ENCODE results near the gene ADSL. TPM values are rescaled to one million over a fixed set of nuclear protein-coding genes. Genes with fewer than 3 reads are reported as not detected.
A peak's percentile ranks its signal among the peaks of the same experiment; 100 is the strongest.

Gene ADSL
- total RNA-seq, 1 experiment from 2014 or later, result 140 TPM

DNA sequence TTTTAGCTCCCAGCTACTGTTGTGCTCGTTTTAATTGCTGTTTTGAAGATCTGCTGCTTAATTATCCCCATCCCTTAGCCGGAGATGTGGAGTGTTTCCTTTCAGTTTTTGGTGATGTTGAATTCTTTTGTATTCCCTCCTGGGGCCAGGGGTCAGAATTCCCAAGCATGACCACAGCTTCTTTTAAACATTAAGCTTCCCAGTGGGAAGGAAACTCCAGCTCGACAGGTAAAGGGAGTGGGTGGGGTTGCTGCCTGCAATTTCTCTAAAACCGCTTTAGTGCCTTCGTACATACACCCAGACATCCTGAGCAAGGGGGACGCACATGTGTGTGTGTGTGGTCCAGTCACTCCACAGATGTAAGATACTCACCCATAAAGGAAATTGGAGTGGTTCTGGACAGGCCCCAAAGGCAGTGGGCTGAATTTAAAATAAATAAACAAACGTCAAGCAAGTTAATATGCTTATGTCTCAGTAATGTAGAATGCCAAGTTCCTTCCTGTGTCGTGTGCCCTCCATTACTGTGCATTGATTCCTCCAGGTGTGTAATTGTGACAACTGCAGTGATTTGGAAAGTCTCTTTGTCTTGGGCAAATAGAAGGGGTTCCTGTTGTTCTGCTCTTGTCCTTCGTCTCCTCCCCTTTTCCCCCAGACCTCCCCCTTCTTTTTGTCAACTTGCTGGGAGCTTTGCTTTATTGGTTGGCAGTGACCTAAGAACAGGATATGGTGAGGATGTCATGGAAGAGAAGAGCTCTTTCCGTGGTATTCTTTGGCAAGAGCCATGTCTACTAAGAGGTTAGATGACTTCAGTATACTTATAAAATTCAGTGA, 19.2 kb upstream of the ADSL start:
- no peak for DNase-seq (ENCODE audit: extremely low read depth, low read depth)

DNA sequence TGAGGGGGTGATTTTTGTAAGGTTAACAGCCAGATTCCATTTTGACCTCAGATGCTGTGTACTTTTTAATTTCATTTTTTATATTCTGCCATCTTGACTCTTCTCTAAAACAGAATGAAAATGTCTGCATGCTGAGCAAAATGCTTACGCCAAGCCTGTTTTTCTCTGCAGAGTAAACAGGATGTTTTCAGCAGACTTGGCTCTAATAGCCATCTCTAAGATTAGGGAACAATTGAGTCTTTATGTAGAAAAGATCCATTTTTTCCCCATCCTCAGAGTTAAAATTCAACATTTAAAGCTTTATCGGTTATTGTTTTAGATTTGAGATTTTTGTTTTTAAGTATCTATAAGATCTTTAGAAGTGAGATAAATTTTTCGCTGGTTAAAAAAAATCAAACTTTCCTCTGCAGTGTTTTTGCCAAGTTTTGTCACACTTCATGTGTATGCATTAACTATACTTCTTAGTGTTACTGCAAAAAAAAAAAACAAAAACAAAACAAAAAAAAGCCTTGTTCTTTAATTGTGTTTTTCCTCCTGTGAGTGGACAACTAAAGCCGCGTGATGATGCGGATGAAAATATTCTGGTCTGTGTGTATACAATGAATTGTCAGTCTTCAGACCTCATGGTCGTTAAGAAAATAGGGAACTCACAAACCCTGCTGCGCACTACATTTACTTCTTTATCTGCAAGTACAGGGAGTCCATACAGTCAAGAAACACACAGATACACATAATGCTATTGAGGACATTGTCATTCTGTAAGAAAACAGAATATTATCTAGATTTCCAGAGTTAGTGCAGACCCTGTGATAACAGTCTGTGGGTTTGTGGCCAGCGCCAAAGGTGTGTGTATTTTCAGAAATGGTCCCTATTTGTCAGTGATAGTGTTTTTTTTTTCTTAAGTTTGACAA, 17.5 kb upstream of the ADSL start:
- DNase-seq (ENCODE audit: extremely low read depth, low read depth), result no peak

DNA sequence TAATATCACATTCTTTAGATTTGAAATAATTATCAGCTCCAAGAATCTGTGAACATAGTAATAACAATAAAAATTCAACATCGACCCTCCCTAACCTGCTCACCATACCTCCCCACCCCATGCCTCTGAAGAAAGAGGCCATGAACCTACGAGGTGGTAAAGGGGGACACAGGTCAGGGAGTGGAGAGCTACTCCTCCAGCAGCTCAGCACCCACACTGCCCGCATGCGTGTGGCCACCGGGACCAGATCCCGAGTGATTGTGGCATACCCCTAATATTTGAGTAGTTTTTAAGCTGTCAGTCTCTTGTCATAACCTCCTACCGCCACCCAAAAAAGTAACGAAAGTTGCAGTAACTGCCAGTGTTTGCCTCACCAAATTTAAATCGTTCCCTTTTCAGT, 16.8 kb upstream of the ADSL start:
- no peak for DNase-seq (ENCODE audit: extremely low read depth, low read depth)

DNA sequence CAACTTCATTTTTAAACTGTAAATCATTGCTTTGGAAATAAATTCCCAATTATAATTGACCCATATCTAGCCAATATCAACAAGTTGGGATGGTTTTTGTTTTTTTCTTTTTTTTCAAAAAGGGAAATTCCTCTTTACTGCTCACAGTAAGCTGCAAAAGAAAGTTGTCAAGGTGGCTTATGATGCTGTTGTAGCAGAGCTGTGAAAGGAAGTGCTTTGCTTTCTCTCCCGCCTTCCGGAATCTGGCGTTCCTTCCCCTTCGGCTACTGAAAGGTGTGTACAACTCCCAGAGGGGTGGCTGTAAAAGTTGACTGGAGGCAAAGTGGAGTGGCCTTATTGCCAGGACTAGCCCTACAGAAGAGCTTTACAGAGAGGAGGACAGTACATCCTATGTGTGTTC, 16.2 kb upstream of the ADSL start:
- DNase-seq (ENCODE audit: extremely low read depth, low read depth), result no peak

DNA sequence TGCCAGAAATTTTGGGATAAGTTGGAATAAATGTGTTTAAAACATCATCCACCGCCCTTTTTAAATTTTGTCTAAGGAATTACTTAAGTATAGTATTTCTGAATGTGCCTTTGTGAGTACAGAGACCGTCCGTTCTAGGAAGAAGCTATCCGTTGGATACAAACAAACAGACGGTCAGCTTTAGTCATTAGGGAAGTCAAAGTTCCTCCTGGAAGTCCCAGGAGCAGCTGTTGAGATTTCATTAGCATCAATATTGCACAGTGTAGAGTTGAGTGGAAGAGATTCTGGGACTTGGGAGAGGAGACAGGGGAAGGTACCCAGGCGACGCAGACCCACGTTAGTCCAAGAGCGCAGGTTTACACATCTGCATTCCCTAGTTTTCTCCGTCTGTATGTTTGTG, 15.7 kb upstream of the ADSL start:
- no peak for DNase-seq (ENCODE audit: extremely low read depth, low read depth)

DNA sequence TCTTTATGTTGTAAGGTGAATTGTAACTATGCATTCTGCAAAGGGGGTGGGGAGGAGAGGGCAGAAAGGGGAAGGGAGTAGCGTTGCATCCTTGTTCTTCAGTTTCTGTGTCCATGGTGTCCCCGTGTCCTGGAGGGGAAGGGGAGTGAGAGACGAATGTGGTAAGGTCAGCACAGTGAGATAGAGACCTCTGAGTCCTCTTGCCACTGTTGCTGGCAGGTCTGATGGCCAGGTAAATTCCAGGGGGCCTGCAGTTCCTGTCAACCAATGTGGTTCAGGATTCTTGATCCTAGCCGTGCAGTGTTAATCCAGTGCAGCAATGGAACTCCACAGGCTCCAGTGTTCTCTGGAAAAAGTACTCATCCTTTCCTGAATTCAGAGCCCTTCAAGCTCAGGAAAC, 14.6 kb upstream of the ADSL start:
- no peak for DNase-seq (ENCODE audit: extremely low read depth, low read depth)

DNA sequence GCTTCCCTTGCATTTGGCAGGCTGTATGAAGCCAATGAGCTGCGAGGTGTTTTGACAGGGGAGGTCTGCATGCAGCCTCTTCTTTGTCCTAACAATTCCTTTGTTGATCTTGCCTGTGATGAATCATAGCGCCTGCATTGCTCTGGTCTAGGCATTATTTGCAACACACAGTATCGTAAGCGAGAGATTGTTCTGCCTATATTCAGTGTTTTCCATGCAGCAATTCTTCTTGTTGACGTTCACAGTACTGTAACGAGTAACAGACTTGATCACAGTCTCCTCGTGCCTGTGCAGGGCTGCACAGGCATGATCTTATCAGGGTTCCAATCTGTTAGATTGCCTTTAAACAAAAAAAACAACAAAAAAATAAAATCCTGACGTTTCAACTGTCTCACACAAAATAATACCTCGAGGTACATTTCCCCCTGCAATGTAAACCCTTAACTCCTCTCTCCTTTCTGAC, 13.9 kb upstream of the ADSL start:
- DNase-seq (ENCODE audit: extremely low read depth, low read depth), result no peak

DNA sequence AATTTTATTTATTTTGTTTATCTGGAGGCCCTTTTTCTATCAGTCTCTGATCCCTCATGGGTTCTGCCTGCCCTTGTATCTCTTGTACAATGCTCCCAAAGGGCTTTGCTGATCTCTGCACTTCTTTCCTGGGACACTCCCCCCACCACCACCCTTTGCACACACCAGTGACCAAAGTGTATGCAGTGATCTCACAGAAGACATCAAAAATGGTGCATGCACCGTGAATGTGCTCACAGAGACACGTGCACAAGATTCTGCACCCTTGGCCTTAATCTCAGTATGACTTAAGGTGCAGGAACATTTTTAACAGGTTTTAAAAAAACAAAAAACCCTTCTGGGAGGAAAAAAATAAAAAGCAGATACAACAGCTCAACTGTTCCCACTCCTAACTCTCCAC, 12.2 kb upstream of the ADSL start:
- DNase-seq (ENCODE audit: extremely low read depth, low read depth), result no peak

DNA sequence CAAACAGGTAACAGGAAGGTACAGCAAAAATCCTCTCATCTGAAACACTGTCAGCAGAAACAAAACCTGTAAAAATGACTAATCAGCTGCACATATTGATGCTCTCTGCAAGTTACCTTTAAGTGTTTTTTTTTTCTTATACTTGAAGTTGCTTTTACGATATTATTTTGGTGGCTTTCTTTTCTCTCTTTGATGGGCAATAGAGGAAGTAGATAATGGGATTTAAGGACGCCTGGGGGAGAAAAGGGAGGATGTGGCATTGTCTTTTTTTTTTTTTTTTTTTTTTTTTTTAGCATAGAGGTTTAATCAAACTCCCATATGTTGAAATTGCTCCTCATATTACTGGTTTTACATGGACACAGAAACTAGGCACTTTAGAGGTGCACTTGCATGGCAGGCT, 11.4 kb upstream of the ADSL start:
- DNase-seq (ENCODE audit: extremely low read depth, low read depth), result no peak

DNA sequence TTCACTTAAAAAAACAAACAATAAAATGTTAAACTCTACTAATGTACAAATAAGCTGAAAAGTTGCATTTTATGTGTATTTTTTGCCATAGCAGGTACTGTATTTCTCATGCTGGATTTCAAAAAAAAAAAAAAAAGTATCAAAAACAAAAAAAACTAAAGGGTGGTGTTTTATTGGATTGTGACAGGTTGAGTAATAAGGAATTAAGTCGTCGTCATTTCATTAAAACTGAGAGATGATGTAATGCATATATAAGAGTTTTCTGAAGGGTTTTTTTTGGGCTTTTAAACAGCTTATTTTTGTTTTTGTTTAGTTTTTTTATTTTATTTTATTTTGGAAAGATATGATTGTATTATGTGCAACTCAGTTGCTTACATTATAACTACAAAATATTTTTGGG, 10.9 kb upstream of the ADSL start:
- no peak for DNase-seq (ENCODE audit: extremely low read depth, low read depth)

DNA sequence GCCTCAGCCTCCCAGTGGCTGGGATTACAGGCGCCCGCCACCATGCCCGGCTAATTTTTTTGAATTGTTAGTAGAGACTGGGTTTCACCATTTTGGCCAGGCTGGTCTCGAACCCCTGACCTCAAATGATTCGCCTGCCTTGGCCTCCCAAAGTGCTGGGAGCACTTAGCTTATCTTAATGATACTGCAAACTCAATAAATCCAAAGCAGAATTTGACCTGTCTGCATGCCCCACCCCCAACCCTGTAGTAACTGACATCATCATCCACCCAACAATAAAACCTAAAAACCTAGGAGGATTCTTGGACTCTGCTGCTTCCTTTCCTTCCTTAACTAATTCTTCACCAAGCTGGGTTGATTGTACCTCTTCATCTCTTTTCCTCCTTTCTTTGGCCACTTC, 6.3 kb upstream of the ADSL start:
- DNase-seq (ENCODE audit: extremely low read depth, low read depth), result no peak

DNA sequence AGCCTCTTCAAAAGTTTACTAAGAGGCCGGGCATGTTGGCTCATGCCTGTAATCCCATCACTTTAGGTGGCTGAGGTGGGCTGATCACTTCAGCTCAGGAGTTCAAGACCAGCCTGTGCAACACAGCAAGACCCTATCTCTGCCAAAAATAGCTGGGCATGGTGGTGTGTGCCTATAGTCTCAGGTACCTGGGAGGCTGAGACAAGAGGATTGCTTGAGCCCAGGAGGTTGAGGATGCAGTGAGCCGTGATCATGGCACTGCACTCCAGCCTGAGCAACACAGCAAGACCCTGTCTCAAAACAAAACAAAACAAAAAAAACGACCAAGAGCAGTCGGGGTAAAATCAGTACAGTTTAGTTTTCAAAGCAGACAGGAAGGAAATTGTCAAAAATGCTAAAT, 4.7 kb upstream of the ADSL start:
- DNase-seq (ENCODE audit: extremely low read depth, low read depth), result no peak

DNA sequence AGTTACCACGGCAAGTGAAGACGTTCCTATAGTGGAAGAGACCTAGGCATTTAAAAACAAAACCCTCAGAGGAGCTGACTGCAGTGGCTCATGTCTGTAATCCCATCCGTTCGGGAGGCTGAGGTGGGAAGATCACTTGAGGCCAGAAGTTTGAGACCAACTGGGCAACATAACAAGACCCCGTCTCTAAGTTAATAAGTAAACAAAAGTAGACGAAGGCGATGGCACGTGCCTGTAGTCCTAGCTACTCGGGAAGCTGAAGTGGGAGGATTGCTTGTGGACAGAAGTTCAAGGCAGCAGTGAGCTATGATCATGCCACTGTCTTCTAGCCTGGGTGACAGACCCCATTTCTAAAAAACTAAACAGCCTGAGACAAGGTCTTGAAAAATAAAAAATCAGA, 3.8 kb upstream of the ADSL start:
- no peak for DNase-seq (ENCODE audit: extremely low read depth, low read depth)

DNA sequence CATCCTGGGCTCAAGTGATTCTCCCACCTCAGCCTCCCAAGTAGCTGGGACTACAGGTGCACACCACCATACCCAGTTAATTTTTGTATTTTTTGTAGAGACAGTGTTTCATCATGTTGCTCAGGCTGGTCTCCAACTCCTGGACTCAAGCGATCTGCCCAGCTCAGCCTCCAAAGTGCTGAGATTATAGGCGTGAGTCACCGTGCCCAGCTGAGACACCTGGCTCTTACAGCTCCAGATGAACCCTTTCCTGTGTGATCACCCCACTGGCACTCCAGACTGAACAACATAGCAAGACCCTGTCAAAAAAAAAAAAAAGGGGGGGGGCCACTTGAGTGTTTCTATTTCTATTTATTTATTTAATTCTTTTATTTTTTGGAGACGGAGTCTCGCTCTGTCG, 1.0 kb upstream of the ADSL start:
- DNase-seq (ENCODE audit: extremely low read depth, low read depth), result no peak

DNA sequence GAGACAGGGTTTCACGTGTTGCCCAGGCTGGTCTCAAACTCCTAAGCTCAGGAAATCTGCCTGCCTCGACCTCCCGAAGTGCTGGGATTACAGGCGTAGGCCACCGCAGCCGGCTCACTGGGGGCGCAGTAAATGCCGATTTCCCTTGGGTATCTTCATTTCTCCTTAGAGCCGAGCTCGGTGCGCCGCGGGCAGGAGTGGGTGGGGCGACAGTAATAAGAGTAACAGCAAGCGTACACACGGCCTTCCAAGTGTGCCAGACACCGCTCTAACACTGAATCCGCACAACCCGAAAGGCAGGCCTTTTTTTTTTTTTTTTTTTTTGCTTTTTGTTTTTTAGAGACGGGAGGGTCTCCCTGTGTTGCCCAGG, 500 bp upstream of the ADSL start:
- DNase-seq (ENCODE audit: extremely low read depth, low read depth), result no peak

DNA sequence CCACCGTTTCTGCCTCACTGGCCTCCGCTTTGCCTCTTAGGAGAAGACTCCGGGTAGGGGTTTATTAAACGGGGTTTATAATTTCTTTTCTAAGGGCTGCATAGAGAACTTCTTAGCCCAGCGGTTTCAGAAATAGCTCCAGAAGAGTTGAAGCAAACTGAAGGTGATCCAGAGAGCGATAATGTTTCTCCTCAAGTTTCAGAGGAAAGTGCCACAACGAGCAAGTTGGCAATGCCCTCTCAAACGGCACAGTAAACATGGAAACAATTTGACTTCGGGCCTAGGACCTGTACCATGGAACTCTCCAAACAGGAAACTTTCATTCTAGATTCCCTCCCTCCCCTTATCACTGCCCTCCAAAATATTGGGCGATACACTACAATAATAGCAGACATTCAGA, 1.0 kb downstream of the ADSL start:
- DNase-seq (ENCODE audit: extremely low read depth, low read depth), result no peak

DNA sequence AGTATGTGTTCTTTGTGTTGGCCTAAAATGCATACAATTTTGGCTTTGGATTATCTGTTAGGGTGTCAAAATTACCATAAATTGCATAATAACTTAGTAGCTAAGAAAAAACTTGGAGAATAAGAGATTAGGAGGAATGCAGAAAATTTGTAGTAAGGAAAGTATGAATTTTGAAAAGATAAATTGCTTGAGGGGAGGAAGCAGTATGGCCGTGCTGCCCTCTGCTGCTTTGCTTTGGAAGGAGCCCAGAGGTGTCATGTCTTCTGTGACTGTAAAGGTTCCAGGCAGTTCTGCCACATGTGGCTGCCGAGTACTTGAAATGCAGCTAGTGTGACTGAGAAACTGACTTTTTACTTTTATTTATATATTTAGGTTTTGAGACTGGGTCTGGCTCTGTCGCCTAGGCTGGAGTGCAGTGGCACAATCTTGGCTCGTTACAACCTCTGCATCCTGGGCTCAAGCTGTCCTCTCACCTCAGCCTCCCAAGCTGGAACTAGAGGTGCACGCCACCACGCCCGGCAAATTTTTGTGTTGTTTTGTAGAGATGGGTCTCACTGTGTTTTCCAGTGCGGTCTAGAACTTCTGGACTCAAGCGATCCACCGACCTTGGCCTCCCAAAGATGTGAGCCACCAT, 1.8 kb downstream of the ADSL start:
- DNase-seq (ENCODE audit: extremely low read depth, low read depth), result peak; percentile 26

DNA sequence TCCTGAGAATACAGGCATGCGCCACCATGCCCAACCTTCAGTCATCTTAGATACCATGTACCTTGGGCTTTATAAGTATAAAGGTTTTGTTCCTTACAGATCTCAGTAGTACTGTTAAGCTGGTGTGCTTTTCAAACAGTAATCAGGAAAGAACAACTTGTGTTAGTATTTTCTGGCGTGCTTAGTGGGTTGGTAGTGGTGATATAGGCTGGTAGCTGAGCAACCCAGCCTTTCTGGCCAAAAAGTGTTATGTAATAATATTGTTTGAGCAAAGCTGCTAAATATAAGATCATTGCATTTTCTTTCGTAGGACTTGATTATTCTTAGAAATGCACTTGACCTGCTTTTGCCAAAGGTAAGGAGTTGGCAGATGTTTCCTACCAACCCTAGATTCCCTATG, 6.5 kb downstream of the ADSL start:
- DNase-seq (ENCODE audit: extremely low read depth, low read depth), result no peak

DNA sequence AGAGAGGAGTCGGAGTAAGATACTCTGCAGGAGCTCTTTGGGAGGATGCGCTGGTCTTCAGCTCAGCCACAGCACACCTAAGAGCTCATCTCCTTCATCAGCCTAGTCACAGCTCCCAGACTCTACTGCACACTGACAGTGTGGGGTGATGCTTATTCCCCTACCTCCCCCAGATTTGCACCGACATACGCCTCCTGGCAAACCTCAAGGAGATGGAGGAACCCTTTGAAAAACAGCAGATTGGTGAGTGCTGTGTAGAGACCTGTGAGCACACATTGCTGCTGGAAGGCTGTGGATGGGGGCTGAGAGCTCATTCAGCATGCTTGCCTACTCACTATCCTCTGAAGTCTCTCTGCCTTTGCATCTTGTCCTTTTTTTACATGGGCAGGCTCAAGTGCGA, 14.8 kb downstream of the ADSL start:
- DNase-seq (ENCODE audit: extremely low read depth, low read depth), result no peak

DNA sequence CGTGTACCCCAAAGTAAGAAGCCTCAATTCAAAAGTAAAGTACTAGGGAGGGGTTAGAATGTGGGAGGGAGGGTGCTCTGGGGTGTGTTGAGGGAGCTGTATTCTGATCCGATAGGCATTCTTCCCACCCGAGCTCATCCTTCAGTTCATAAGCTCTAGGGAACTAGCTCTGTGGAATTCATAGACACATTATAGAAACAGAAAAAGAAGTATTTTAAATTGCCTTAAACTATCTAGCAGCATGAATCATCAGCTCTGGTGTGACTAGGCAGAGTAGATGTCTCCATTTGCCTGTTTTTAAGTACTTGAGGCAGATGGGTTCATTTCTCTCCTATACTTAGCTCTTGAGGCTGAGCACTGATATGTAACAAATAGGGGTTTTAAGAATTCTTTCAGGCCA, 16.8 kb downstream of the ADSL start:
- no peak for DNase-seq (ENCODE audit: extremely low read depth, low read depth)

DNA sequence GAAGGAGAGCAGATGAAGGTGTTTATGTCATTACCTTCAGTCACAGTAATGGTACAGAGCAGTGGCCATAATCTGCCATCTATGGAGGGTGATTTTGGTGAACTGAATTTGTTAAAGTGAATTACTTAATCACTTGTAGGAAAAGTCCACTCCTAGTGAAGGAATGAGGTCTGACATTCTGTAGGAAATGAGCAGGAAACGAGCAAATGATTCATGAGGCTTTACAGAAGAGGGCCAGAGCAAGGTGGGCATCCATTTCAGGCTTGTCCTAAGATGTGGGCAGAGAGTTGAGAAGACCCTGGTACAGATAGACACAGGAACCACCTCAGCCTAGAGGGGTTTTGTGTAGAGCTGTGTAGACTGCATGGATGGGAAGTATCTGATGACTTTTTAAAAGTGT, 18.1 kb downstream of the ADSL start:
- DNase-seq (ENCODE audit: extremely low read depth, low read depth), result no peak

DNA sequence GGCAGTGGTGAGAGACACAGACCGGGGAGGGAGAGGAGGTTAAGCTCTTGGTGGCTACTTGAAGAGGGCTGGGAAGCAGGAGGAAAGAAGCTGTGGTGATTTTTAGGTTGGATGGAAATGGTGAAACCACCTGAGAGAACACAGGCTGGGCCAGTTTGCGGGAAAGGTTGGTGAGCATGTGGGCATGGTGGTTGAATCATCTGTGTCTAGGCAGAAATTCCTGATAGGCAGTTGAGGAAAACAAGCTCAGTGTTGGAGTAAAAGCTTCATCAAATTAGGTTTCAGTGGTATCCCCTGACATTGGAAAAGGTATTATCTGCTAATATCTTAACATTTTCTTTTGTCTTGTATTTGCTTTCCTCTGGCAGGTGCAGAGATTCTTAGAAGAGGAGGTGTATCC, 19.8 kb downstream of the ADSL start:
- no peak for DNase-seq (ENCODE audit: extremely low read depth, low read depth)

All from NCI-H460 (cell line).